Keratinocyte (primary cell): ENCODE measurements around the gene PLXNA3.

Experiments used
- EZH2 ChIP-seq: IDR thresholded peaks from one replicate; pipeline ENCODE4 v1.6.1; 2012; ENCODE audit warnings: inconsistent platforms, mild to moderate bottlenecking, low read length, moderate library complexity
- TF ChIP-seq, protein P1 (sequence below), 3 experiments: IDR thresholded peaks in 1 of 3; conservative IDR thresholded peaks in 1 of 3; optimal IDR thresholded peaks in 1 of 3; 2 replicates in 2 of 3; 3 replicates in 1 of 3; pipeline versions ENCODE3 to v1.5.1; 2011; ENCODE audit warnings: low read length in 3 of 3, mild to moderate bottlenecking in 3 of 3, moderate library complexity in 2 of 3, control low read depth in 1 of 3, inconsistent platforms in 1 of 3; ENCODE audit not compliant: insufficient read depth in 2 of 3; ENCODE audit errors: extremely low read depth in 1 of 3

DNA sequence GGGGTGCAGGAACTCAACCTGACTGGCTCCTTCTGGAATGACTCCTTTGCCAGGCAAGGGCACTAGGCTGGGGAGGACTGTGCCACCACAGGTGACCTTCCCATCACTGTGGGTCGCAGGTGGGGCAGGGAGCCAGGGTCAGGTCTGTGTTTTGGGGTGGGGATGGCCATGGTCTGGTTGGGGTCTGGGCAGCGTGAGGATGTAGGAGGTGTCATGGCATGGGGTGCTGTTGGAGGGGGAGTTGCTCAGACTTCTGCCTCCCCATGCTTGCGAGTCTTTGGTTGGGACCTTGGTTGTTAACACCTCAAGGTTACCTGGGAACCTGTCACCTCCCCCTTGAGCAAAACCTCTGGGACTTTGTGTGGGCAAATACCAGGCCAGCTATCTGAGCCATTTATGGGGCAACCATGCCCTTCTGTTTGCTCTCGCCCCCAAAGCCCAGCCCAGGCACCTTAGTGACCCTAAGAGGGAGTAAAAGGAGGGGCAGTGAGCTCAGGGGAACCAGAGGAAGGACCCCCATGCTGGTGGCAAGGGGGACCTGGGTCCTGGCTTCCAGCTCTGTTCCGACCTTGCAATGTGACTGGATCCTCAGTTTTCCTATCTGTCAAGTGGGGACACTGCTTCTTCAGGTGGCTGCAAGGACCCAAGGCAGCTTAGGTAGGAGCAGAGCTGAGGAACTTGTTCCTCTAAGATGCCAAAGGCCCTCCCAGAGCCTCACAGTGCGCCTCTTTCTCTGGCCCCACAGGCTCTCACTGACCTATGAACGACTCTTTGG is 23.5 kb upstream of the PLXNA3 start:
- TF ChIP-seq, protein P1, sequence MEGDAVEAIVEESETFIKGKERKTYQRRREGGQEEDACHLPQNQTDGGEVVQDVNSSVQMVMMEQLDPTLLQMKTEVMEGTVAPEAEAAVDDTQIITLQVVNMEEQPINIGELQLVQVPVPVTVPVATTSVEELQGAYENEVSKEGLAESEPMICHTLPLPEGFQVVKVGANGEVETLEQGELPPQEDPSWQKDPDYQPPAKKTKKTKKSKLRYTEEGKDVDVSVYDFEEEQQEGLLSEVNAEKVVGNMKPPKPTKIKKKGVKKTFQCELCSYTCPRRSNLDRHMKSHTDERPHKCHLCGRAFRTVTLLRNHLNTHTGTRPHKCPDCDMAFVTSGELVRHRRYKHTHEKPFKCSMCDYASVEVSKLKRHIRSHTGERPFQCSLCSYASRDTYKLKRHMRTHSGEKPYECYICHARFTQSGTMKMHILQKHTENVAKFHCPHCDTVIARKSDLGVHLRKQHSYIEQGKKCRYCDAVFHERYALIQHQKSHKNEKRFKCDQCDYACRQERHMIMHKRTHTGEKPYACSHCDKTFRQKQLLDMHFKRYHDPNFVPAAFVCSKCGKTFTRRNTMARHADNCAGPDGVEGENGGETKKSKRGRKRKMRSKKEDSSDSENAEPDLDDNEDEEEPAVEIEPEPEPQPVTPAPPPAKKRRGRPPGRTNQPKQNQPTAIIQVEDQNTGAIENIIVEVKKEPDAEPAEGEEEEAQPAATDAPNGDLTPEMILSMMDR (optimal IDR thresholded peaks at IDR 0.05 in 1 of 3, IDR thresholded peaks at IDR 0.05 in 1 of 3, conservative IDR thresholded peaks at IDR 0.05 in 1 of 3; ENCODE audit: extremely low read depth in 1 of 3, insufficient read depth in 2 of 3, low read length in 3 of 3): no peak
- no peak for TF ChIP-seq EZH2
